Measurements from ENCODE around the gene HOXA2. TPM values are rescaled to one million over a fixed set of nuclear protein-coding genes. Genes with fewer than 3 reads are reported as not detected.

Gene HOXA2
- polyA plus RNA-seq, 3 donors: 9.5 to 11.8 (median 11.0) TPM

DNA sequence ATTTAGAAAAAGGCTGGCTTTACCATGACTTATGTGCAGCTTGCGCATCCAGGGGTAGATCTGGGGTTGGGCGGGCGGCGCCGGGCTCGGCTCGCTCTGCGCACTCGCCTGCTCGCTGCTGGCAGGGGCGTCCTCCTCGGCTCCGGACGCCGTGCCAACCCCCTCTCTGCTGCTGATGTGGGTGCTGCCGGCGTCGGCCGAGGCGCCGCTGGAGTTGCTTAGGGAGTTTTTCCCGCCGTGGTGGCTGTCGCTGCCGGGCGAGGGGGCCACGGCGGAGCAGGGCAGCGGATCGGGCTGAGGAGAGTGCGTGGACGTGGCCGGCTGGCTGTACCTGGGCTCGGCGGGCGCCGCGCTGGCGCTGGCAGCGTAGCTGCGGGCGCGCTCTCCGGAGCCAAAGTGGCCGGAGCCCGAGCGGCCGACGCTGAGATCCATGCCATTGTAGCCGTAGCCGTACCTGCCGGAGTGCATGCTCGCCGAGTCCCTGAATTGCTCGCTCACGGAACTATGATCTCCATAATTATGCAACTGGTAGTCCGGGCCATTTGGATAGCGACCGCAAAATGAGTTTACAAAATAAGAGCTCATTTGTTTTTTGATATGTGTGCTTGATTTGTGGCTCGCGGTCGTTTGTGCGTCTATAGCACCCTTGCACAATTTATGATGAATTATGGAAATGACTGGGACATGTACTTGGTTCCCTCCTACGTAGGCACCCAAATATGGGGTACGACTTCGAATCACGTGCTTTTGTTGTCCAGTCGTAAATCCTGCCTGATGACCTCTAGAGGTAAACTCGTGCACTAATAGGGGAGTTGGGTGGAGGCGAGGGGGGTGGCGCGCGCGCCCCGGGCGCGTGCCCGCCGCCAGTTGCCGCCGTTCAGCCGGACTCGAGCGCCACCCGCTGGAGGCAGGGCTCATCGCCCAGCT lies 40.8 kb upstream of the HOXA2 start, which contains the start of gene HOXA5:
TSS of gene HOXA5 (minus strand) at position 659 of the 927 bp plus-strand sequence. CDS start at position 585, 74 bp downstream.
- DNase-seq: peak; percentile 92

DNA sequence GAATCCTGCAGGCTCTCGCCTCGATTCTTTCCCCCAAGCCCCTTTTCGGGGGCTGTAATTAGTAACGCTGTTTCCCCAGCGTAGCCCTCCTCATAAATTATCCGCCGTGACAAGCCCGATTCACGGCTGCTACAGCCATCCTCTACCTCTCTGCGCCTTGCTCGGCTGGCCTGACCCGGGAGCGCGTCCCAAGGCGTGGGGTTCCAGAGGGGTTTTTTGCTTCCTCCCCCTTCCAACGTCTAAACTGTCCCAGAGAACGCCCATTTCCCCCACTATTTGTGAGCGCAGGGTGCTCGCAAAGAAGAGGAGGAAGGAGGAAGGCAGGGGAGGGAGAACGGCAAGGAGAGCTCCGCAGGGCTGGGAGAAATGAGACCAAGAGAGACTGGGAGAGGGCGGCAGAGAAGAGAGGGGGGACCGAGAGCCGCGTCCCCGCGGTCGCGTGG lies 40.1 kb upstream of the HOXA2 start:
- DNase-seq: no peak

DNA sequence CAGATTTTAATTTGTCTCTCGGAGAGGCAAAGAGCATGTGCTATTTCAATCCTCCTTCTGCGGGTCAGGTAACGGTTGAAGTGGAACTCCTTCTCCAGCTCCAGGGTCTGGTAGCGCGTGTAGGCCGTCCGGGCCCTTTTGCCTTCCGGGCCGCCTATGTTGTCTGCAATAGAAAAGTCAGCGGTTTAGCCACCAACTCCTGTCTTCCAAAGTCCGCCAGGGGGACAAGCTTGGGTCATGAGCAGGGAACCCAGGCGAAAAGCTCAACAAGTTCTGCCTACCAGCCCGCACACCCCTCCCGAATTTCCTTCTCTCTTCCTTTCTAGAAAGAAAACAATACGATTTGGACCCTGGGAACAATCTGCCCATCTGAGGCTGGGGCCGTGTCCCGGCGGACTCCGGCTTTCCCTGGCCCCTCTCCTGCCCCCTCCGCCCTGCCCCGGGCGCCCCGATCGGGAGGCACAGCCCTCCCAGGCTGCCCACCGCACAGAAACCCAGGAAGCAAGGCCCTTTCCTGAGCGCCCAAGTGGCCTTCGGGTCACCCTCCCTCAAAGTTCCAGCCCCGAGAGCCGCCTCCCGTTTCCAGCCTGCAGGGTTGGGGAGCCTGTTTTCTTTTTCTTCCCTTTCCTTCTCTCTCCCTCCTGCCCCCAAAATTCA lies 39.6 kb upstream of the HOXA2 start:
- no peak for DNase-seq

DNA sequence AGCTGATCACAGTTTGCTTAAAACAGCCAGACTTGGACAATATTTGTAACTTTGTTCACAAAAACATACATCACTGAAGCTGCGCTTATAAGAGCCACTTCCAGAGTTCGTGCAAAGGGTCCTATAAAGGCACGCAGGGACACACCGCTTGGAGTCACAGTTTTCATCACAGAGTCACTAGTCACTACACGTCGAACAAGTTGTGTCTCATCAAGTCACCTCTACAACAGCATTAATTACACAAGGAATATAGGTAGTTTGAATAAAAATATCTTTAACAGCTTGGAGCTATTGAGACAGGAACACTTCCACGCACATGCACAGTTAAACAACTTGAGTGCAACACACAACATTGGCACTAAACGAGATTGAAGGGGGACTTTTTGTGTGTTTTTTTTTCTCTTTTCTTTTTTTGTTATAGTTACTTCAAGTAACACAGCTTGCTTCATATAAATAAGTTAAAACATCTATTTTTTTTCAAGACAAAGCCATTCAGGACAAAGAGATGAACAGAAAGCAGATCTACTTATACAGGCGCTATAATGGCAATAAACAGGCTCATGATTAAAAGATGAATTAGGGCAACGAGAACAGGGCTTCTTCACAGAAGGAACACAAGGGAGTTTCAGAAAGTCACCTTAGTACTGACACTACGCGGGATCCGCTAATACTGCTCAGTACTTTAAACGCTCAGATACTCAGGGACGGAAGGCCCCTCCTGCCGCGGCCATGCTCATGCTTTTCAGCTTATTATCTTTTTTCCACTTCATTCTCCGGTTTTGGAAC lies 38.8 kb upstream of the HOXA2 start:
- no peak for DNase-seq

DNA sequence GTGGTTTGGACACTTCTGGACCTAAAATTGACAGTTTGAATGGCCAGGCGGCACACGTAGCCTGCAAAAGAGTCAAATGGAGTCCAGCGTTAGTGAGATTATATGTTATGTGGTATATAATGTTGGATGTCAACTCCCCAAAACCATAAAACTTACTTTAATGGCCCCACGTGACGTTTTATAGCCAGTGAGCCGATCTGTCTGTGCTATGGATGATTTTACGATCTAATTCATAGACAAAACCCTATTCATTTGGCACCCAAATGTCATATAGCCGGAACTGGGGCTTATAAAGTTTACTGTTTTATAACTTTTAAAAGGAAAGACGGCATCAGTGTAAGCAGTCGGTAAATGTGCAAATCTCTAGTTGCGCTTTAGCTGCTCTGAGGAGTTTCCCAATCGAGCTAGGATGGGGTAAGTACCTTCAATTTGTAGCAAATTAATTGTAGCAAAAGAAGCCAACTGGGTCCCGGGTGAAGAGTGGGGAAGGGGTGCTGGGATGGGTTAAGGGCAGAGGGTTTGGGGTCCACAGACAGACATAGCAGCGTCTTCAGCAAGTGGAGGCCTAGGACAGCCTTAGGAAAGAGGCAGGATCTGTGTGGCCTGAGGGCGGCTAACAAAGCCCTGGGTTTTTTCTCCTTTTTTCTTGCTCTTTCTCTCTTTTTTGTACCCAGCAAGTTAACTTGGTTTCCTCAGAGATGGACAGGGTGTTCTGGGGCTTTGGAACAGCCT lies 37.8 kb upstream of the HOXA2 start:
- peak; percentile 87 for DNase-seq

DNA sequence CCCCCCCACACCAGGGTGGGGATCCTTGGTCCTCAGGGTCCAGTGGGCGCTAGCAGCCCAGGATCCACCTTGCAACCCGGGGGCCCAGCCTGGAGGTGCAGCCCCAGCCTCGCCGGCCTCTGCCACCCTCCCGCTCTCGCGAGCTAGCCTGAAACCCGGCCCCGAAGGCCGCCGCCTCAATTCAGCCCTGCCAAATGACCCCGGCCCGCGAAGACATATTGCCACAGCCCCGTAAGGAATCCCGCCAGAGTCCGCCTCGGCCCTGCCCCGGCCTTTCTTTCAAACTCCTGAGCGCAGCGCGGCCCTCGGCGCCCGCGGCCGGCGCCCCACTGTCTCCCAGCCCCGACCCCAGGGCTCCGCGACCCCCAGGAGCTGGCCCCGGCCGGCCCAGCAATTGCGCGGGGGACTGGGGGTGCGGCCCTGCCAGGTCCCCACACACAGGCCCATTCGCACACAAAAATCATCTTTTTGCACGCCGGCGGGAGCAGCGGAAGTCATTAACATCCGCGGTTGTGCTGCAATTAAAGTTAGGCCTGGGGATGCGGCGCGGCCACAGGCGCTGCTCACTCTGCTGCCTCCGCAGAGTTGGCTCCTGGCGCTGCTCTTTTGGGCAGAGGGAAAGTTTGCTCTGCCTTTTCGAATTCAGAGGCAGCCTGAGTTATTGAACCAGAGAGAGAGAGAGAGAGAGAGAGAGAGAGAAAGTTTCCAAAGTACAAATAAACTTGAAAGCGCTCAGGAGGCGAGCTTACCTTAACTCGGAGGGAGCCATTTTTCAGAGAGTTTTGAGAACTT lies 37.0 kb upstream of the HOXA2 start:
- no peak for DNase-seq

DNA sequence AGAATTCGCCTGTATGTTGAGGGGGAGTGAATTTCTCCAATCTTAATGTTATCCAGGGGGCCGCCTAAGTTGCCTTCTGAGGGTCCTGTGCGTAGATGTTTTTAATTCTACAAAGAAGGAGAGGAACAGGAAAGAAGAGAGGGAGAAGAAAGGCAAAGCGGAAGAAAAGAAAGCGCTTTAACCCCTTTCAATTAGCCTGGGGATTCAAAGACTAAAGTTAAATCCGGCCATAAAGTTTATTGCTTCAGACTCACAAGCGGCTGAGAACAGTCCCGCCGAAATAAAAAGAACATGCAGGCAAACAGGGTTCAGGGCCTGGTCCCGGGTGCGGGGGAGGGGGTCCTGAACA lies 36.5 kb upstream of the HOXA2 start:
- no peak for DNase-seq

DNA sequence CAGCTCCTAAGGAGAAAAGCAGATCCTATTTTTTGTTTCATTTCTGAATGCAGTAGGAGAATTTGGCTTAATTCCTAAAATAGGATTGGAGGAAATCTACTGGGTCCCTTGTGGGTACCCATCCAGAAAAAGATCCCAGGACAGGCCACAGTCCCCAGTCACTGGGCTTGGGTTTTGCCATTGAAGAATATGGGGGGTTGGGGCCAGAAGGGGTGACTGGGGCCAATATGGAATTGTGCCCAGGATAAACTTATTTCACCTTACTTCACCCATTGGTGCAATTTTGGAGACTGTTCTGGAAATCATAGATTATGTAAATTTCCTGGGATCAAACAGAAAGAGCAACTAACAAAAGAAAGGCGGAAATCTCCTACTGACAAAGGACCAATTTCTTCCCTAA lies 36.0 kb upstream of the HOXA2 start:
- DNase-seq: no peak

DNA sequence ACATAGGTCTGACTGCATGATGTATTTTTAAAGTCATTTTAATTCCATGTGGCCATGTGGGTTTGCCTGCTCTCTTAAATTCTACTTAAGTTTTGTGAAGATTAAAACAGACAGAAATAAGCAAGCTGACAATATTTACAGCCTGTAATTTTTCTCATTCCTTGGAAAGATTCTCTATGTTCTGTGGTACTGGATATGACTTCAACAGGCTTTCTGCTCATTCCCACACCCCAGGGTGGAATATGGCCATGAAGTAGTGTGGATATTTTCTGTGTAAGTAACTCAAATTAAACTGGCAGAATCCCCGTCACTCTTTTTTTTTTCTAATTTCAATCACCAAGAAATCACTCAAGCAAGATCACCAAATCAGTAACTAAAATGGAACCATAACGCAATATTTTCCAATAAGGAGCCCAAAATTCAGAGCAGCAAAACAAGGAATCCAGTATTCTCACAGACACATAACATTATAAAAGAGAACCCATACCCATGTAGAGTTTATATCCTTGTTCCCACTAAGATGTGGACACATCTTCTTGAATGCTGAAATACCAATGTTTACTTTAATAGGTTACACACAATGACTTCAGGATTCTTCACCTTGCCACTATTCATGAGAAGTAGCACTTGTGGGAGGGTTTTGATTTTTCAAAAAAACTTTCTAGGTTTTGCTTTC lies 35.3 kb upstream of the HOXA2 start:
- DNase-seq: no peak

DNA sequence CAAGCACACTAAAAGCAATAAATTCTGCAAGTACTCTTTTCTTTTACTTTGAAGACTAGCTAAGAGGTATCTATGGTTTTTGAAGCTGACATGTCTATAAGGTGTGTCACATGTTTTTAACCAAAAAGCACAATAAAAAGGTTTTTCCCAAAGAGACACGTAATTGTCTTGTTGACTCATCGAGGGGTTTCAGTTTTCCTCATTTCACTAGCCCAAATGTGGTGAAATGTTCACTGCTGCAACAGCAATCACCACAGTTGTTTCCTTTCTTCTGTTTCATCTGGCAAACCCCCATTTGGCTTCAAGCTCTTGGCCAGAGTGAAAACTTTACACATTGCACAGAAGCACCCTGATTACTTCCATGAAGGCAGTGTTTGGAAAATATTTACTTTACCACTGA lies 31.9 kb upstream of the HOXA2 start:
- no peak for DNase-seq

DNA sequence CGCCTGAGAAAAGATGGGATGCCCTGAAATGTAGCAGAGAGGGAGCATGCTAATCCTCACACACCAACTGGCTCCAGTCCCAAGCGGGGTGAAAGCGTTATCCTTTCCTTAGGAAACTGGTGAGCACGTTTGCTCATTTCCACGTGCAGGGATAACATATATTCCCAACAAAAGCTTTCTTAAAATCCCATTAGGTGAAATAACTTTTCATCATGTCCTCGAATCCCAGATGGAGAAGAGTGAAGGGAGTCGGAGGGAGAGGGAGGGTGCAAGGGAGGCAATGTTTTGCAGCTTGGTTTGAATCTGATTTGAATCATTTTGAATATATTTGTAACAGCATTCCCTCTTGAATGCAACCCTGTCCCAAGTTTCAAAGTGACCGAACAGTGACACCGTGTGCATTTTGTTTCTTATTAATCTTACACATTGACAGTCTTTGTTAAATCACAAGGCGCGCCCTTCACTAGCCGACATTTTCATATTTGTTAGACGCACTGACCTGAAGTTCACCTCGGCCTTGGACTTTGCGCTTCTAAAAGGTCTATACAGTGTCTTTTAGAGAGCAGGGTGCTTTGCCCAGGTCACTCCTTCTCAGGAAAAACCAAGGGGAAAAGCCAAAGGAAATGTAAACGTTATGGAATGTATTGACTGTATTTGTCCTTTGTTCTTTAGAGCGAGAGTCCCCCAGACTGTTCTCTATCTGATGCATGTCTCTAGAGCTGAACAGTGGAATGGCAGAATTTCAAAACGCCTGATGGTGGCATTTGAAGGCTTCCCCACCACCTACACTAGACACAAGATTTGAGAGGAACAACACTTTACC lies 31.1 kb upstream of the HOXA2 start:
- no peak for DNase-seq

DNA sequence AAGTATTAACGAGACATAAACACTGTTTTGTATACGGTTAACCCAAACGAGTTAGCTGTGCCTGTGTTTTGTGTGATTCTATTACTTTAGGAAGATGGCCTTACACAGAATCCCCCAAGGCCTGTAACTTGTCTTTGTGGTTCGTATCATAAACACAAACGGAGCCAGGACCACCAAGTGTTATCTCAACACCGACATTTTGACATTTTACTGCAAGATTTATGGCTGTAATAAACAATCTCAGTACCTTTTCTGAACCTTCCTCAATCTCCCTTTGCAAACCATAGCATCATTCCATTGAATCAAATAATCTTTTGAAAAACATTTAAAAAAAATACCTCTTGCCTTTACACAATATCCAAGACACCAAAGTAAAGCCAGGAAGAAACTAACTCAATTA lies 30.5 kb upstream of the HOXA2 start:
- no peak for DNase-seq

DNA sequence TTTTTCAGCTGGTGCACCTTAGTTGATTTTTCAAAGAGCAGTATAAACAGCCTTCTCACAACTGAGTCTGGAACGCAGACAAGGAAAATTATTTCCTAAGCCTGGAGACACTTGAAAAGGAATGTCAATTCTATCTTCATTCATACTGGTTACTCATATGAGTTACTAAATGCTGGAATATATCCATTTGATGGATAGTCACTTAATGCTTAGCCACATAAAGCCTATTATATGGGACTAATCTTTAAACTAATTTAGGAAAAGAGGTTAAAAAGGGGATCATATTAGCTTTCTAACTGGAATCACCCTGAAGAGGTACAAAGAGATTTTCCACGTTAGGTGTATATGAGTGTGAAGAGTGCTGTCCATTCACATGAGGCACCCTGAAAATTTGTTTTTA lies 29.7 kb upstream of the HOXA2 start:
- DNase-seq: no peak

DNA sequence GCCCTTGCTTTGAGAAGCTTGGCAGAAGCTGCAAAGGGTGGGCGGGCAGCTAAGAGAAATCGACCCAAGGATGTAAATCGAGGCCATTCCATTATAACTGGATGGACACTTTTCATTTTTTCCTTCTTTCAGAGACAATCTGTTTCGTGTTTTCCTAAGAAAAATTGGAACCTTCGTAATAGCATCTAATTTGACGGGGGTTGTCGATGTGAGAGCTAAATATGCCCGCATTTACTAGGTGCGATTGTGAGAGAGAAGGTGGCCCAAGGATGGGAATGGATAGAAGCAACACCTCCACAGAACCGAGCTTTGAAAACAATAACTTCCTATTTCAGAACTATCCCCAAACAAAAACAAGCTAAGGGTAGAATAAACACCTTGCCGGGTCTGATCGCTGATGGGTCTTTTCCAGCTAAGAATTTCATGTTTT lies 28.9 kb upstream of the HOXA2 start:
- no peak for DNase-seq

DNA sequence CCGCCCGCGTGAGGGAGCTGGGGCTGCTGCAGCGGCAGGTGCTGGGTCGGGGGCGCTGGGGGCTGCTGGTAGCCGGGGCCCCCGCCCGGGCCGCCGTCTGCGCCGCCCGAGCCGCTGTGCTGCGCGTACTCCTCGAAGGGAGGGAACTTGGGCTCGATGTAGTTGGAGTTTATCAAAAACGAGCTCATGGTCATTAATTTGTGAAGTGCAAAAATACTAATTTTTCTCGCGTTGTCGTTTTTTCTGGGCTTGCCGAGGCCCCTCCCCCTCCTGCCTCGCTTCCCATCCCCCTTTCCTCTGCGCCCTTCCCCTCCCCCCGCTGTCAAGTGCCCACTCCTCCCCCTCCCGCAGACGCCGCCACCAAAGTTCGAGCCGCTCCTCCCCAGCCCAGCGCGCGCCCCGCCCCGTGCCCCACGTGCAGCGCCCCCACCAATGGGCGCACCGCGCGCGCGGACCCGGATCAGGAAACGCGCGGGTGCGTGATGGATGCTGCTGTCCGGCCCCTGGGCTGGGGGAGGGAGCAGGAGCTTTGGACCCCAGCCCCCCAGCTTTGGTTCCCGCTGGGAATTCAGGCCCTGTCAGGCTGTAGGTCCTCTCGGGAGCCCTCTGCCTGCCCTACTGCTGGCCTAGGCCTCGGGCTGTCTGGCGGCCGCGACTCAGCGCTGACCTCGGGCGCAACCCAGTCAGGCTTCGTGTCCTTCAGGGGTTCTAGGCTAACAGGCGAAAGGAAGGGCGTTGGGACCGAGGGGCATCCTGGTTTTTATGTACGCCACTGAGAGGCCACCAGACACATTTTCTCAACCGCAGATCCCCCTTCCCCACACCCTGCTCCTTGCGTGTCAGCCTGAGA lies 28.3 kb upstream of the HOXA2 start, which contains the start of gene HOXA4:
TSS of gene HOXA4 (minus strand) at position 218 of the 850 bp plus-strand sequence. CDS start at position 194, 24 bp downstream.
- DNase-seq: peak; percentile 92

DNA sequence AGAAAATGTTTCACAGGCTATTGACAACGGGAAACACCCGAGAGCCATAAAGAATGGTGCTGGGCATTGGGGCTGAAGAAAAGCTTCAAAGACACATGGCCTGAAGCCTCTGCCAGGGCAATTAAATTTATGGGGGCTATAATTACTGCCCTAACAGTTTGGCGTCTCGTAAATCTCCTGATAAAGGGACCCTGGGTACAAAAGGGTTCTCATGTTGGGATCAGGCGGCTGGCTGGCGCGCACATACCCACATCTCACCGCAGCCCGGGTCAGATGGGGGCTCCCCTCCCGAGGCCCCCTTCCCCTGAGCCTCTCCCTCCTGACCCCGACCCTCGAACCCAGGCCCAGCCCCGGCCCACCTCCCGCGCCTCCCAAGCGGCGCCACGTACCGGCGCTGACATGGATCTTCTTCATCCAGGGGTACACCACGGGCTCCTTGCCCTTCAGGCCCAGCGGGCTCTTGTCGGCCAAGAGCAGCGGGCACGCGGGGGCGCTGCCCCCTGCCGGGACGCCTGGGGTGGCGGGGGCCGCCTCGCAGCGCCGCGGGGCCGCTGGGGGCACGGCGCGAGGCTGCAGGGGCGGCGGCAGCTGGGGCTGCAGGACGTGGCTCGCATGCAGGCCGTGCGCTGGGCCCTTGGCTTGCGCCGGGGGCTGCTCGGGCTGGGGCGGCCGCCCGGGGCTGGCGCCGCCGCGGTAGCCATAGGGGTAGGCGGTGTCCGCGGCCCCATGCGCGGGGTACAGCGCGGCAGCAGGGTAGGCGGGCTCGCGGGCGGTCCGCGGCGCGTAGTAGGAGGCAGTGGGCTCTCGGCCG lies 27.5 kb upstream of the HOXA2 start:
- DNase-seq: peak; percentile 89

Data from renal pelvis (tissue), 4 donors.